Brain microvascular endothelial cell (primary cell): ENCODE data around the gene UGT1A10.

ENCODE experiments used
- DNase-seq: peaks from one replicate; pipeline ENCODE4 v3.0.0-alpha.2; 2020
- H3K27ac ChIP-seq: fragments of 250-450 bp; sonication (Bioruptor Pico); 2 replicates; pipeline ENCODE4 v1.5.1; 2020; ENCODE audit warnings: mild to moderate bottlenecking, moderate library complexity
- H3K27me3 ChIP-seq: fragments of 250-450 bp; sonication (Bioruptor Pico); replicated peaks from 2 replicates; pipeline ENCODE4 v1.5.1; 2020; ENCODE audit warnings: mild to moderate bottlenecking
- H3K36me3 ChIP-seq: fragments of 250-450 bp; sonication (Bioruptor Pico); replicated peaks from 2 replicates; pipeline ENCODE4 v1.5.1; 2020; ENCODE audit warnings: mild to moderate bottlenecking
- H3K4me3 ChIP-seq: 2 replicates; pipeline ENCODE4 v1.5.1; 2011; ENCODE audit warnings: low read depth, mild to moderate bottlenecking, control low read depth, low read length, moderate library complexity
- in situ Hi-C: cut with HindIII; loops from 2 replicates; pipeline ENCODE4 v1.10.0; 2017; ENCODE audit warnings: low sequenced_read_pairs, low pct_ligation_motif_present
- TF ChIP-seq, protein P1 (sequence below): IDR thresholded peaks from 2 replicates; pipeline ENCODE4 v1.5.1; 2011; ENCODE audit warnings: low read depth, mild to moderate bottlenecking, moderate library complexity, low read length, control low read depth, inconsistent platforms; ENCODE audit errors: missing control alignments

Gene UGT1A10

DNA sequence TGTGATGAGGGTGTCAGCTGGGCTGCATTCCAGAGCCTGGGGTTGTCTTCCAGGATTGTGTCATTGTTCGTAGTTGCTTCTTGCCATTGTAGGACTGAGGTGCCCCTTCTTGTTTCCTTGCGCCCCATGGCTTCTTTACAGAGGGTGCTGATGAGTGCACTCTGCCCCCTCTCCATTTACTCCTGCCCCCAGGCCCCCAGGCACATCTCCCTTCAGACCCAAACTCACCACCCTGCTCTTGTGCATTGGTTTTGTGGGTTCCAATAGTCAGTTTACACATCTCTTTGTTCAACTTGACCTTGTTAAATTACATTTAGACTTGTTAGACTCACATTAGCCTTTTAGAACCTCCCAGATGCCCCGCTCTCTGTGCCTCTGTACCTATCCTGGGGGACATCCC lies 184.9 kb downstream of the UGT1A10 start:
- no peaks in the 10 kb centered on the region for H3K36me3 ChIP-seq
- no peak overlapping the region for H3K4me3 ChIP-seq
- TF ChIP-seq, protein P1, sequence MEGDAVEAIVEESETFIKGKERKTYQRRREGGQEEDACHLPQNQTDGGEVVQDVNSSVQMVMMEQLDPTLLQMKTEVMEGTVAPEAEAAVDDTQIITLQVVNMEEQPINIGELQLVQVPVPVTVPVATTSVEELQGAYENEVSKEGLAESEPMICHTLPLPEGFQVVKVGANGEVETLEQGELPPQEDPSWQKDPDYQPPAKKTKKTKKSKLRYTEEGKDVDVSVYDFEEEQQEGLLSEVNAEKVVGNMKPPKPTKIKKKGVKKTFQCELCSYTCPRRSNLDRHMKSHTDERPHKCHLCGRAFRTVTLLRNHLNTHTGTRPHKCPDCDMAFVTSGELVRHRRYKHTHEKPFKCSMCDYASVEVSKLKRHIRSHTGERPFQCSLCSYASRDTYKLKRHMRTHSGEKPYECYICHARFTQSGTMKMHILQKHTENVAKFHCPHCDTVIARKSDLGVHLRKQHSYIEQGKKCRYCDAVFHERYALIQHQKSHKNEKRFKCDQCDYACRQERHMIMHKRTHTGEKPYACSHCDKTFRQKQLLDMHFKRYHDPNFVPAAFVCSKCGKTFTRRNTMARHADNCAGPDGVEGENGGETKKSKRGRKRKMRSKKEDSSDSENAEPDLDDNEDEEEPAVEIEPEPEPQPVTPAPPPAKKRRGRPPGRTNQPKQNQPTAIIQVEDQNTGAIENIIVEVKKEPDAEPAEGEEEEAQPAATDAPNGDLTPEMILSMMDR = no peak
- in situ Hi-C loops = no loop called here
- no peak overlapping the region for H3K27ac ChIP-seq
- H3K27me3 ChIP-seq = no peaks in the 10 kb centered on the region
- no peak for DNase-seq

DNA sequence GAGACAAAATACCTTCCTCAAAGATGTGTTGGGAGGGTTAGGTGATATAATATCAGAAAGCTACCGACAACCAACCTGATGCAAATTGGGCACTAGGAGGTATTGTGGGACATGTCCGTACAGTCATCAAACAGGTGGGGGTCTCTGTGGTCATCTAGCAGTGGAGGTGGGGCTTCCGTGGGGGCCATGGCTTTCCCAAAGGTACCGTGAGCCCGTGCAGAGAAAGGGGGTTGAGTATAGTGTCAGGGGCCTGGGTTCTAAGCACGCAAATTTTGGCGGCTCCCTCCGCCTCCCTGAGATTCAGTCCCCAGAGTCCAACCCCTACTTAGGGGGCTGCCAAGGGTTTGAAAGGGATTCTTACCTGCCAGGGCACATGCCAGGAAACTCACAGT lies 185.5 kb downstream of the UGT1A10 start:
- Histone ChIP-seq H3K4me3 (no peak overlapping the region), H3K36me3 (no peaks in the 10 kb centered on the region), H3K27me3 (no peaks in the 10 kb centered on the region), H3K27ac (no peak overlapping the region)
- no peak for DNase-seq
- TF ChIP-seq, protein P1 = no peak
- in situ Hi-C loops = no loop called here

DNA sequence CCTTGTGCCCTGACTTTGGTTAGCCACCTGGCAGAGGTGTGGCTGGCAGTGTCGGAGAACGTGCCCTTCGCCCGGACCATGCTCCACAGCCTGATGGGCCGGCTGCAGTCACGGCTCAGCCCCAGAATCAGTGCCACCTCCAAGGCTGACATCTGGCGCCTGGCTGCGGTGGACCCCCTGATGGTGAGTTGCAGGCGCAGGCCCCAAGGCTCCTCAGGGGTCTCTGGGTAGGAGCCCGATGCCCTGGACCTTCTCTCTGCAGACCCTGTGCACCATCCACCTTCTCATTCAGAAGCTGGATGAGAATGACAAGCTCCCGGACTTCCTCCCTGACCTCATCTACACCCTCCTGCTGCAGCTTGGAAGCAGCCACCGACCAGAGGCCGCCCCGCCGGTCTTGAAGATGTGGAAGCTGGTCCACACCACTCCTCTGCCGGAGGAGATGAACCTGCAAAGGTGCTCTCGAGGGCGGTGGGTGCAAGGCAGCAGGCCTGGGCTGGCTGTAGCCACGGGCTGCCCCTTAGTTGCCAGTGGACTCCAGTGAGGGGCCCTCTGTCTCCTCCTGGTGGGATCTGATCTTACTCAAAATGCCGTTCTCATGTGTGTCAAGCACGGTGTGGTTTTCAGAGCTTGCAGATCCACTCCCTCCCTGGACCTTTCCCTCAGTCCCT lies 186.0 kb downstream of the UGT1A10 start:
- TF ChIP-seq, protein P1 = no peak
- no peaks in the 10 kb centered on the region for H3K27me3 ChIP-seq
- no peaks in the 10 kb centered on the region for H3K36me3 ChIP-seq
- H3K27ac ChIP-seq = no peak overlapping the region
- in situ Hi-C loops = no loop called here
- no peak for DNase-seq
- H3K4me3 ChIP-seq = no peak overlapping the region
